HG02763 (cell line): ENCODE measurements around the gene C19orf44.
A peak's percentile ranks its signal among the peaks of the same experiment; 100 is the strongest.
"Not testable (repeated sequence)": the region's sequence is repeated elsewhere in the genome, so short reads cannot be mapped to it uniquely, and the experiment has no call there.

Experiments
- ATAC-seq: cut with Tn5 transposase; IDR thresholded peaks from one replicate; pipeline ENCODE4 v1.9.1; 2021; ENCODE audit warnings: mild to moderate bottlenecking, moderate library complexity; ENCODE audit not compliant: unreplicated experiment

Gene C19orf44

DNA sequence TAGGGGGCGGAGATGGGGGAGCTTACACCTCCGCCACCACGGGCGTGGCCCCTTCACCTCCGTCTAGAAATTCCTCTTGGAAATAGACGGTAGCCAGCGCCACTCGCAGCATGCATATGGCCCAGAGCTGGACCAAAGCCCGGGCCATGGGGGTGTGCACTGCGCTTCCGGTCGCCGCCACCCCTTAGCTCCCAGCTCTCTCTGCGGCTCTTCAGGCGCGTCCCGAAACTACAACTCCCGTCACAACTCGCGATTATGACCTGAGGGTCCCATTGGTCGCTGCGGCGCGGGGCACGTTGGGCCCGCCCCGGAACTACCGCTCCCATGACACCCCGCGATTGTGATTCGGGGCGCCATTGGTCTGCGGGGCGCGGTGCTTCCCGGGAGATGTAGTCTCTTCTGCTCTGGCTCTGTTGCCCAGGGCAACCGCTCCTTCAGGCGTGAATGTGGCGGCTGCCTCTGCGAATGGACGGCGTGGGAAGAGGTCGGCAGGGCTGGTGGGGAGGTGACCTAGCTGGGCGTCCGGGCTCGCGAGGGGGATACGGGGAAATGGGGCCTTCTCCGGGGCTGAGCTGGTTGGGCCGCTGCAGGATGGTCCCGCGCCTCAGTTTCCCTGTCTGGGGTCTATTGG, at the start of gene C19orf44, which contains the start of gene CALR3:
C19orf44 (plus strand) TSS at position 413 of the 631 bp plus-strand sequence. CDS start 4,399 bp downstream, outside the sequence.
CALR3 (minus strand) TSS at position 186 of the 631 bp plus-strand sequence; CDS start at position 148, 38 bp downstream.
- peak; percentile 98 for ATAC-seq

DNA sequence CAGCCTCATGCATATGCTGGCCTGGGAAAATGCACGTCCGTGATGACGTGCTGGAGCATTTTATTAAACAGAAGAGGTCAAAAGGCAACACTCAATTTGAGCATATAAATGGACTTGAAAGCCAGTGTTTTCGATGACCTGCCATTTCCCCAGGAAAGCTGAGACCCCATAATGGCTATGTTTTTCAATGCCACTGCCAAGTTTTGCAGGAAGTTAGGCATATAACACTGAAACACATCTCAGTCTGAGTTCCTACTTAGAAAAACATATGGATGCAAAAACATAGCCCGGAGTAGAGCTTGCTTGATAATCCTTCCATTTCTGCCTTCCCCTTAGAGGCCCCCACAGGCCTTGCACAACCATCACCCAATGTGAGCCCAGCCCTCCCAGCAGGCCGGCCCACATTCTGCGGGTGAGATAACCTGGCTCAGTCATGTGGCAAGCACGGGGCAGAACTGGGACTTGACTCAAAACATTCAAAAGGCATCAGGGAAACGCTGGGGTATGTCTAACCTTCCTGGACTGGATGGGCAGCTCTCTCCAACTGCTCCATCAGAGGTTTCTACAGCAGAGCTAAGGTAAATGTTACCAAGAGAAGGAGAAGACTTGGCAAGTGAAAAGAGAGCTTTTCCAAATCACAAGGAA, 49.3 kb upstream of the C19orf44 start:
- ATAC-seq = no peak

DNA sequence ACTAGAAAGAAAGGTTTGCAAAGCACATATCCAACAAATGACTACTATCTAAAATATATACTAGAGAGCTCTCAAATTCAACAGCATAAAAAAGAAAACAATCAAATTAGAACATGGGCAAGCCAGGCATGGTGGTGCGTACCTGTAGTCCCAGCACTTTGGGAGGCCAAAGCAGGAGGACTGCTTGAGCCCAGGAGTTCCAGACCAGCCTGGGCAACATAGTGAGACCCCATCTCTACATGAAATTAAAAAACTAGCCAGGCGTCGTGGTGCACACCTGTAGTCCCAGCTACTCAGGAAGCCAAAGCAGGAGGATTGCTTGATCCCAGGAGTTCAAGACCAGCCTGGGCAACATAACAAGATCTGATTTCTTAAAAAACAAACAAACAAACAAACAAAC, 47.3 kb upstream of the C19orf44 start:
- not testable (repeated sequence) for ATAC-seq

DNA sequence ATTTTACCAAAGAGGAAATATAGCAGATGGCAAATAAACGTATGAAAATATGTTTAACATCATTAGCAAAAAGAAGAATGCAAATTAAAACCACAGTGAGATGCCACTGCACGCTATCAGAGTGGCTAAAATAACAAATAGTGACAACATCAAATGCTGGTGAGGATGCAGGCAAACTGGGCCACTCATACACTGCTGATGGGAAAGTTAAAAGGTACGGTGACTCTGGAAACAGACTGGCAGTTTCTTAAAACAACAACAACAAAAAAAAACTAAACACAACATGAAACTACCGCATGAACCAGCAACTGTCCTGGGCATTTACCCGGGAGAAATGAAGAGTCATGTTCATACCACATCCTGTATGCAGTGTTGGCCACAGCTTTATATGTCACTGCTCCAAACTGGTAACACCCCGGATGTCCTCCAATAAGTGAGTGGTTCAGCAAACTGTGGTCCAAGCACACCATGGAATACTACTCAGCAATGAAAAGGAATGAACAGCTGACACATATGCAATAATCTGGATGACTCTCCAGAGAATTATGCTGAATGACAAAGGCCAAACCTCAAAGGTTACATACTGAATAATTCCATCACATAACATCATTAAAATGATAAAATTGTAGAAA, 46.7 kb upstream of the C19orf44 start:
- peak; percentile 35 for ATAC-seq

DNA sequence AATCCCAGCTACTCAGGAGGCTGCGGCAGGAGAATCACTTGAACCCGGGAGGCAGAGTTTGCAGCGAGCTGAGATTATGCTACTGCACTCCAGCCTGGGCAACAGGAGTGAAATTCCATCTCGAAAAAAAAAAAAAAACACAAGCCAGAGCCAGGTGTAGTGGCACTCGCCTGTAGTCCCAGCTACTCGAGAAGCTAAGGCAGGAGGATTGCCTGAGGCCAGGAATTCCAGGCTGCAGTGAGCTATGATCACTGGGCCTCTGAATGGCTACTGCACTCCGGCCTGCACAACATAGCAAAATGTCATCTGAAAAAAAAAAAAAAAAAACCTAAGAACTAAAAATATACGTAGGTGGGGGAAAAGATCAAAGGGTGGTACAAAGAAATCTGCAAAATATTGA, 43.9 kb upstream of the C19orf44 start:
- ATAC-seq = no peak

DNA sequence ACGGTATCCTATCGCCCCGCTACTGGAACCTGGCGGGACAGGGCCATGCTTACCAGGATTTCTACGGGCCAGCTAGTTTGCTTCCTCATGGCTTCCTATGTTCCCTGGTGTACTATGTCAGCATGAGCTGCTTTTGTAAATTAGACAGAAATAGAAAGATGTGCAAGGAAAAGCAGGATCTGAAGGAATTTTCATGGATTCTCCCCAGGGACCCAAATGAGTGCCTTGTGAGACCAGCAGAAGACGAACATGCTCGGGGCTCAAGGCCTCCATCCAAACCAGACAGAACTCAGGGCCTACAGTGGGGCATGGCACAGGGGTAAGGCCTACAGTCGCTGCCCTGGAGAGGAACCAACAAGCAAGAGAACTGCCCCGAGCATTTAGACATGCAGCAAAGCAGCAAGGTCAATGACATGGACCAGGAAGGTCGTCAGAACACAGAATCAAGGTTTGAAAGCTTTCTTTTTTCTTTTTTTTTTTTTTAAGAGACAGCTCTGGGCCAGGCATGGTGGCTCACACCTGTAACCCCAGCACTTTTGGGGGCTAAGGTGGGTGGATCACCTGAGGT, 41.8 kb upstream of the C19orf44 start:
- ATAC-seq = no peak

DNA sequence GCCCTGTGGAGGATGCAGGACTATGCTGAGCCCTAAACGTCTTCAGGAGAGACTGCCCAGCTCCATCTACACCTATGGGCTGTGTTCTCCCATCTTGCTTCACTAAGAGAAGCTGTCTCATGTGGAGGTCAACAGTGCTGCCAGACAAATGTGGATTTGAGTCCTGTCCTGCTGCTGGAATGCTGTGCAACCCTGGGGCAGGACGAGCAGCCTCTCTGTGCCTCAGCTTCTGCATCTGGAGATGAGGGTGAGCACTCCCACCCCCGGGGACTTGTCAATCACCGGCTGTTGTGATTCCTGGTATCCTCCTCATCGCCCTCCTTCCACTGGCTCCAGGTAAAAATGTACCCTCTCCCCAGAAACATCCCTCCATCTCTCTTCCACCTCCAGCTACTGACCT, 40.7 kb upstream of the C19orf44 start:
- ATAC-seq = no peak

DNA sequence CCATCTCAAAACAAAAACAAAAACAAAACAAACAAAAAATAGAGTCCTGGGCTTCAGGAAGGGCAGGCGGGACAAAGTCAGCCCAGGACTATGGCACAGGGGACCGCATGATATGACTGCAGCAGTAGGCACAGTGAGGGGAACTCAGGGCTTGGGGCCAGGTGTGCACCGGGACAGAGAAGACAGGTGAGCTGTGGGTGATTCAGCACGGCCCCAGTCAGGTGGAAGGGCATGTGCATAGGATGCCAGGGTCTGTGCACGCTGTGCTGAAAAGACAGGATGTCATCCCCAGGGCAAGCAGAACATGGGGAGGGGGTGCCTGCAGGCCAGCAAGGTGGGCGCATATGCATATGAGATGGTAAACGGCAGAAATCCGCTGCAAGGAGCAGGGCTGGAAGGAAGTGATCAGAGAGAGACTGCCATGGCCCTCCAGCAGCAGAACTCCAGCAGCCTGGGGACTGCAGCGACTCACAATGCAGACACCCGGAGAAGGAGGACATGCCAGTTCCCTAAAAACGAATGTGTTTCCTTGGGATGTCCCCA, 39.5 kb upstream of the C19orf44 start:
- no peak for ATAC-seq

DNA sequence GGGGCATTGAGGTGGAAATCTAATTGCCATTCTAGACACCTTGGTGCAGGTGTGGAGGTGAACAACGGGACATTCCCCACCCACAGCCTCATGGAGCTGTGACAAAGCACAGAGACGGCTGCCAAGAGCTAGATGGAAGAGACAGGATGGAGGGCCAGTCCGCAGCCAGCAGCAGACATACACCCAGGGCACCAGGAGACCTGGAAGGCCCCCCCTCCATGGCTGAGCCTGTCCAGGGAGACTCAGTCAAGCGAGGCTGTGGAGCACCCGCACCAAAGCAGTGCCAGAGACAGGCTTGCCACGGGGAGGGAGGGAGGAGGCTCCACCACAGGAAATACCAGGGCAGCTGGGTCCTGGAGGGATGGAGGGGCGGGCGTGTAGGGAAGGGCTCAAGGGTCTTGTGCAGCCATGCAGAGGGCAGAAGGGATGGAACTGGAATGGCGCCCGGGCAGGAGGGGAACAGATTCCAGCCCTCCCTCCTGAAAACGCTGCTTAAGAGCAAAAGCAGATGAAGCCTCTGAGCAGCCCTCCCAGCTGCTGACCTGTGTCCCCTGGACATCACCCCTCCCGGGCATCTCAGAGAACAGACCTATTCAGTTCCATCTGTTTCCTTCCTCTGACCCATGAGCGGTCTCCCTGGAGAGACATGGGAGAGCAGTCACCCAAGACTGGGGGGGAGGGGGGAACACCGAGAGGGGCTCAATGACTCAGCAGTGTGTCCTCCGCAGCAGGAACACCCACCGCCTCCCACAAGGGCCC, 38.8 kb upstream of the C19orf44 start:
- no peak for ATAC-seq

DNA sequence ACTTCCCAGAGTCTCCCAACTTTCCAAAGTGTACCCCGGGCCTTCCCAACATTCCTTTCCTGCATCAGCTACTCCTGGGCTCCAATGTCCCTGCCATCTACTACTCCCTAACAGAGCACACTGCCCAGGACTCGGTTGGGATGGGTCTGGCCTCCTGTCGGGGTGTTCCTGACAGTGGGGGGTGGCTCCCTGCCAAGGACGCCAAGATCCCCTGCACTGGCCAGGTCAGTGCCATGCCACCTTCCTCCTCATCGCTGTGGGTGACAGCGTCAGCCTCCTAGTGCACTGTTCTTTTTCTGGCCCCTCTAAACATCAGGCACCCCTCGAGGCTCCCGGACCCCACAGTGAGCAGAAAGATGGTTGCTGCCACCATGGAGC, 38.3 kb upstream of the C19orf44 start:
- no peak for ATAC-seq

DNA sequence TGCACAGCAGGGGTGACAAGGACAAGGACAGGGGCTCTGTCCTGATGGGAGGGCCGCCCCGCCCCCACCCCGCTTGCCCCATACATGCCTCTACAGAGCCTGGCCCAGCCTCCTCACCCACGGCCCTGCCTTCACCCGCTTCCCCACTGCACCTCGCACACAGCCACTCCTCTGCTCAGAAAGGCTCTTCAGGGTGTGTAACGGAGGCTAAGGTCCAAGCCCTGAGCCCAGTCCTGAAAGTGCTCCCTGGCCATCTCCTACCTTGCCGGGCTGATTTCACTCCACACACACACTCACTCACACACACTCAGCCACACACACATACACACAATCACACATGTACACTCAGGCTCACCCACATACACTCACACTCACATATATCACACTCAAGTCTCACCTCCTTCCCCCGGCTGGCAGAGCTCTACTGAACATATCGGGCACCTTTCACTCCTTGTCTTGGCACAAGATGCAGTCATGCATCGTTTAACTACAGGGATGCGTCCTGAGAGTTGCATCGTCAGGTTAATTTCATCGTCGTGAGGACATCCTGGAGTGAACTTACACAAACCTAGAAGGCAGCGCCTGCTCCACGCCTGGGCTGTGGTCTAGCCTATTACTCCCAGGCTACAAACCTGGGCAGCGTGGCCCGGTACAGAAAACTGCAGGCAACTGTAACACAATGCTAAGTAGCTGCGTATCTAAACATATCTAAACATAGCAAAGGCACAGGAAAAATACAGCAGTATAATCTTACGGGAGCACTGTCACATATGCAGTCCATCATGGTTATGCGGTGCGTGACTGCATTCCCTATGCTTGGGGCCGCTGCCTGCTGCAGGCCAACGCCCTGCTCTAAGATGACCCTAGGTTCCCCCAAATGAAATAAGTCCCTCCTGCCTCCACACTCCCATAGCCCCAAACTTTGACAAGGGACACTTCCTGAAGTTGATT, 37.5 kb upstream of the C19orf44 start:
- no peak for ATAC-seq

DNA sequence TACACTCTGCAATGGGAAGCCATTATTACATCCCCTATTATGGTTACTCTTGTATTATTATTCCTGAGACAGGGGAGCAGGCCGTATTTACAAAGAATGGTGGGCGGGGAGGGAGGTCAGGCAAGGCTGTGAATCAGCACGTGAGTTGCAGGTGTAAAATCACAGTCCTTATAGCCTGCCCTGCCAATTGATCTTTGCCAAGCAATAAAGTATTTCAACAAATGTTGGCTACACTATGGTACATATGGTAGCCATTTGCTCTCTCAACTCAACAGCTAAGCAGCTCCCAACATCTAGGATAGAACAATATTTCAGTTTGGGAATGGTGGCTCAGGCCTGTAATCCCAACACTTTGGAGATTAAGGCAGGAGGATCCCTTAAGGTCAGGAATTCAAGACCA, 36.5 kb upstream of the C19orf44 start:
- no peak for ATAC-seq

DNA sequence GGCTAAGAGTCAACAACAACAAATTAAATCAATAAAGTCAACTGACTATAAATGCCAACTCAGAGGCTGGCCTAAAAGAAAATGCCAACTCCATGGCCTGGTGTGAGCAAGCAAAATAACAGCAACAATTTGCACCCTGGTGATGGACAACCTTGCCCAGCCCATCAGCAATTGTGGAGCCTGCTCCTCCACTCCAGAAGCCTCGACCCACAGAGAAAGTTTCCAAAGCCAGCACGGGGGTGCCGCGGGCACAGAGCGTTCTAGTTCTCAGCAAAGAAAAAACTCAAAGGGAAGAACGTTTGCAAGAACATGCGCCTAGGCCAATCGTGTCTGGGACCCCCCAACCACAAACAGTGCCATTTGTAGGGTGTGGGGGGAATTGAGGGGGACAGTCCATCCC, 35.7 kb upstream of the C19orf44 start:
- ATAC-seq = no peak

DNA sequence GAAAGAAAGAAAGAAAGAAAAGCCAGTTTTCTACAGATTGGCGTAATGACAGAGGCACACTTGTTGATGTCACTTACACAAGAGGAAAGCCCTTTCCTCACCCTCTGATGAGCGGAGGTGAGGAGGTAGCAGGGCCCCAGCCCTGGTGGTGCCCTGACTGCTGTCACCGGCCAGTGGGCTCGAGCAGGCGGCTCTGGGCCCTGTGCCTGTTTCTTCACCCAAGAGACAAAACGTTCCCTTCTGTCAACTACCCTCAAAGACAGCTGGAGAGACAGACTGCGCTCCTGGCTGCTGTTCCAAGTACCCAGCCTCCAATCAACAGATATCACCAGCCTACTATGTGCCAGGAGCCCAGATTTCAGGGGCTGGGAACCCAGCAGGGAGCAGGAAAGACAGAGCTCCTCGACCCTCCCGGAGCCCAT, 34.6 kb upstream of the C19orf44 start:
- no peak for ATAC-seq

DNA sequence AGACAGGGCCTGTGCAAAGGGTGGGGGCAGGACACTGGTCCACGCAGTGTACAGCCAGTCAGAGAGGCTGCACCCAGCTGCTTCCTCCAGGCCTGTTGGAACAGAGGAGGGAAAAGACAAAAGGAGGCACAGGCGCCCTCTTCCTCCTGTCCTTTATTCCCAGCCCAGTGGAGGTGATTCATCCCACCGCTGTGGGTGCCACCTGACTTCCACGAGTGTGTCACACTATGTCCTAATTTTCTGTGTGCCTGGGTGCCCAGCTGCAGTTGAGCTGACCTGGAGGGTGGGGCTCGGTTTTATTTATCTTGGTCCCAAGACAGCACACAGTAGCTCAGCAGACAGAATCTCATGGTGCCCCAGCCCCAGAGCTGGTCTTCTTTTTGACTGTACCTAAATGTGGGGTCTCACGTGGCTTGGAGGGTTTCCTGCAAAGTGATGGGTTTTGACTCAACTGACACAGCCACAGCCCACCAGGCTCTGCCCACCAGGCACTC, 33.4 kb upstream of the C19orf44 start:
- ATAC-seq = no peak

DNA sequence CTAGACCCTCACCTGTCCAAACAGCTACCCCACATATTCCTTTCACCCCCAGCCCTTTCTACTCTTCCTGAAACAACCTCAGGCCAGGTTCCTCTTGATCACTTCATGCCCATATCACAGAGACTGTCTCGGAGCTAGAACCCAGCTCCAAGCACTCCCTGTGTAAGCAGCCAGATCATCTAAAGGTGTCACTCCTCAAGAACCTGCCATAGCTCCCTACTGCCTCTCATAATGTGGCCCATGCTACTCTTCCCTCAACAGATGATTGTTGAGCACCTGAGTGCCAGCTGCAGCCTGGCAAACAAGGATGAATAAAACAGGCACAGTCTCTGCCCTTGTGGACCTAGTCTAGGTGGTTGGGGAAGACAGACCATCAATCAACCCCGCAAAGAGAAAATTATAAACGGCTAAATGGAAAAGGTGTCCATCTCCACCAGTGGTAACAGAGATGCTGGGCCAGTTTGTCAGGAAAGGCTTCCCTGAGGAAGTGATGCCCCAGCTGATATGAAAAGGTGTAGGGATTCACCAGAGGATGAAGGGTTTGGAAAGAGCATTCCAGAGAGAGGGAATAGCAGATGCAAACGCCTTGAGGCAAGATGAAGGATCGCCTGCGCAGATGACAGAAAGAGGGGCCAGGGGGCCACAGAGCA, 32.7 kb upstream of the C19orf44 start:
- no peak for ATAC-seq

DNA sequence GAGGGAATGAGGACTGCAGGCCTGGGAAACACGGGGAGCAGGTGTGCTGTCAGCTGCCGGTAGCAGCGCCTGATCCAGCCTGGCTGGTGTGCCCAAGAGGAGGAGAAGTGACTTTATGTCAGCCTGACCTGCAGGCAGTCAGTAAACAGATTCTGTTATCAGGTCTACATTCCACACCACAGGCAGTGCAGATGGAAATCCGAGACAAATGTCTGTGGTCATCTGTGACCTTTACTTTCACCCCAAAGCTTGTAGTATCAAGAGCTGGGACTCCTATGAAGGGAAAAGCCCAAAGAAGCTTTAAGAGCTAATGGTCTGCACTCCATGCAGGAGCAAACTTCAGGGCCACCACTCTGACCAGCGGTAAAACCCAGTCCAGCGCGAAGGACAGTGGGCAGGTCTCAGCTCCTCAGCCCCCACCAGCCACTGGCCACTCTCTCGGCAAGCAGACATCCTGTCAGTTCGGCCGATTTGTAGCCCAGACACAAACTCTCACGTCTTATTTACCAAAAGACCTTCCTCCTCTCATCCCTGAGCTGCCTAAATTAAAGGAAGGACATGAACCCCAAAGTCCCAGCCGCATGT, 32.1 kb upstream of the C19orf44 start:
- ATAC-seq = no peak

DNA sequence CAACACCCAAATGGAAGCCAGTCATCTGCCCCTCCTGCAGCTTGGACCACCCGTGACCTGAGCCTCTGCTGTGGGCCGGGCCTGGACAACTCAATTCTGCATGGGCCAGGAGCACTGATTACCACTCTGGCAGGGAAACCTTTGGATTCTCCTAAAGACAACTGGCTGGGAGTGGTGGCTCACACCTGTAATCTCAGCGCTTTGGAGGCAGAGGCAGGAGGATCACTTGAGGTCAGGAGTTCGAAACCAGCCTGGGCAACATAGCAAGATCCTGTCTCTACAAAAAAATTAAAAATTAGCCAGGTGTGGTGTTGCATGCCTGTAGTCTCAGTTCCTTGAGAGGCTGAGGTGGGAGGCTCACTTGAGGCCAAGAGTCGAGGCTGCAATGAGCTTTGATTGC, 31.0 kb upstream of the C19orf44 start:
- ATAC-seq = no peak
